ENCODE results near the gene ITIH2.
A peak's percentile ranks its signal among the peaks of the same experiment; 100 is the strongest.

The ITIH2 gene

GRCh38 chr10:7792541-7792940 is 89.4 kb downstream of the ITIH2 start:
- H3K36me3 Mint-ChIP-seq (ENCODE audit: low read depth), result peaks cover 49% of the 10 kb centered on the region
- H3K27me3 Mint-ChIP-seq, result no peaks in the 10 kb centered on the region
- no peaks in the 10 kb centered on the region for H3K9me3 Mint-ChIP-seq
- no peak overlapping the region for H3K4me3 Mint-ChIP-seq
- H3K4me1 Mint-ChIP-seq (ENCODE audit: low read depth), result peaks cover 81% of the 10 kb centered on the region
- no peak overlapping the region for H3K27ac Mint-ChIP-seq

GRCh38 chr10:7794251-7795026 is 91.3 kb downstream of the ITIH2 start:
- Mint-ChIP-seq H3K36me3 (ENCODE audit: low read depth) (peaks cover 62% of the 10 kb centered on the region), H3K27ac (no peak overlapping the region), H3K4me1 (ENCODE audit: low read depth) (peaks cover 74% of the 10 kb centered on the region), H3K4me3 (no peak overlapping the region), H3K9me3 (no peaks in the 10 kb centered on the region), H3K27me3 (no peaks in the 10 kb centered on the region)

GRCh38 chr10:7795605-7796004 is 92.5 kb downstream of the ITIH2 start:
- H3K4me3 Mint-ChIP-seq, result no peak overlapping the region
- peaks cover 67% of the 10 kb centered on the region for H3K36me3 Mint-ChIP-seq (ENCODE audit: low read depth)
- peaks cover 62% of the 10 kb centered on the region for H3K4me1 Mint-ChIP-seq (ENCODE audit: low read depth)
- H3K9me3 Mint-ChIP-seq, result no peaks in the 10 kb centered on the region
- H3K27me3 Mint-ChIP-seq, result no peaks in the 10 kb centered on the region
- no peak overlapping the region for H3K27ac Mint-ChIP-seq

- no peak overlapping the region for H3K4me3 Mint-ChIP-seq
- peak overlapping the region; percentile 54 for H3K27ac Mint-ChIP-seq
- no peaks in the 10 kb centered on the region for H3K27me3 Mint-ChIP-seq
- no peaks in the 10 kb centered on the region for H3K9me3 Mint-ChIP-seq
- peaks cover 65% of the 10 kb centered on the region for H3K36me3 Mint-ChIP-seq (ENCODE audit: low read depth)
- H3K4me1 Mint-ChIP-seq (ENCODE audit: low read depth), result peaks cover 43% of the 10 kb centered on the region
These were observed 94.5 kb downstream of the ITIH2 start for GRCh38 chr10:7797582-7797981.
